ENCODE results near the gene B3GAT1. TPM values are rescaled to one million over a fixed set of nuclear protein-coding genes. Genes with fewer than 3 reads are reported as not detected.

The B3GAT1 gene
- total and polyA plus RNA-seq, 2 donors (not counting 1 experiment from before 2014, with no cell fraction given), result 0.06 TPM; not detected in 1

- Mint-ChIP-seq H3K27me3 (no peaks in the 10 kb centered on the region), H3K27ac (no peak overlapping the region), H3K4me3 (no peak overlapping the region), H3K4me1 (no peaks in the 10 kb centered on the region), H3K9me3 (ENCODE audit: insufficient read depth) (no peaks in the 10 kb centered on the region)
- intact Hi-C loops (cut with micrococcal nuclease), result no loop called here
- Histone ChIP-seq H3K9me3 (ENCODE audit: control extremely low read depth in 1 of 3, control insufficient read depth in 2 of 3, insufficient read depth in 1 of 3, low read length in 2 of 3) (peaks cover 0 to 36% (median 4%) of the 10 kb centered on the region in 3 donors), H3K27ac (ENCODE audit: low read length in 2 of 2) (no peak overlapping the region), H3K36me3 (replicated peaks in 1 of 2; ENCODE audit: control extremely low read depth in 1 of 2, control insufficient read depth in 1 of 2, extremely low read depth in 1 of 2, insufficient read depth in 2 of 2, low read length in 1 of 2) (no peaks in the 10 kb centered on the region), H3K4me2 (replicated peaks; ENCODE audit: low read depth, low read length, poor library complexity, severe bottlenecking) (no peak overlapping the region), H4K20me1 (ENCODE audit: control insufficient read depth, insufficient read depth, low read length, poor library complexity, severe bottlenecking) (no peaks in the 10 kb centered on the region), H3K27me3 (replicated peaks in 1 of 4; ENCODE audit: control extremely low read depth in 1 of 4, control insufficient read depth in 3 of 4, insufficient read depth in 4 of 4, low read length in 3 of 4) (no peaks in the 10 kb centered on the region), H2AFZ (ENCODE audit: insufficient read depth, low read depth, low read length, poor library complexity, severe bottlenecking) (no peak overlapping the region), H3K4me1 (ENCODE audit: control insufficient read depth in 2 of 2, insufficient read depth in 2 of 2, low read length in 2 of 2) (no peaks in the 10 kb centered on the region), H3K79me2 (ENCODE audit: control insufficient read depth, insufficient read depth, low read length) (no peaks in the 10 kb centered on the region), H3K9ac (ENCODE audit: low read length) (no peak overlapping the region), H3K4me3 (ENCODE audit: control extremely low read depth in 1 of 5, extremely low read depth in 1 of 5, insufficient read depth in 1 of 5, low read depth in 2 of 5, low read length in 4 of 5) (no peak overlapping the region)
- no peak for TF ChIP-seq CTCF (IDR thresholded peaks at IDR 0.05)
- POLR2A ChIA-PET, result no interaction called here
- ATAC-seq (ENCODE audit: low read depth), result no peak
- 77% methylated on average over 6 of the region's 6 CpGs for WGBS (ENCODE audit: insufficient coverage)
- CTCF ChIA-PET, result no interaction called here
- no peak for DNase-seq
Observed at GRCh38 chr11:134453441-134453840, 41.4 kb upstream of the B3GAT1 start.

DNA sequence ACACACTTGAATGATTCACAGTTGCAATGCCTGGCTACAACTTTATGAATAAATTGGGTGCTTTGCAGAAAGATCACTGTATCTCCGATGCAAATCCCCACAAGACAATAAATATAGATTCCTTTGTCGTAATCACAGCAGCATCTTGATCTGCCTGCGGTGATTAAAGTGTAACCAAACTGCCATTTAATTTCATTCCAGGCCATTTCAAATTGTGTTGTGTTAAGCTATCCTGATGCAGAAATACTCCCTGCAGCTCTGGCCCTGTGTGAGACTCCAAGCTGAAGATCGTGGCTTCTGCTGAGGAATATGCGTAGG, 40.8 kb upstream of the B3GAT1 start:
- Mint-ChIP-seq H3K27me3 (peaks cover 3% of the 10 kb centered on the region), H3K27ac (no peak overlapping the region), H3K4me3 (no peak overlapping the region), H3K9me3 (ENCODE audit: insufficient read depth) (no peaks in the 10 kb centered on the region), H3K4me1 (no peaks in the 10 kb centered on the region)
- intact Hi-C loops (cut with micrococcal nuclease), result no loop called here
- no peak for TF ChIP-seq CTCF (IDR thresholded peaks at IDR 0.05)
- no peak for TF ChIP-seq EZH2 (IDR thresholded peaks at IDR 0.05; ENCODE audit: borderline replicate concordance, insufficient read depth, low read depth, low read length, poor library complexity, severe bottlenecking)
- Histone ChIP-seq H3K27me3 (replicated peaks in 1 of 4; ENCODE audit: control extremely low read depth in 1 of 4, control insufficient read depth in 3 of 4, insufficient read depth in 4 of 4, low read length in 3 of 4) (no peaks in the 10 kb centered on the region), H3K79me2 (ENCODE audit: control insufficient read depth, insufficient read depth, low read length) (no peaks in the 10 kb centered on the region), H3K9me3 (ENCODE audit: control extremely low read depth in 1 of 3, control insufficient read depth in 2 of 3, insufficient read depth in 1 of 3, low read length in 2 of 3) (peaks cover 0 to 30% (median 0%) of the 10 kb centered on the region in 3 donors), H3K4me2 (replicated peaks; ENCODE audit: low read depth, low read length, poor library complexity, severe bottlenecking) (no peak overlapping the region), H3K4me1 (ENCODE audit: control insufficient read depth in 2 of 2, insufficient read depth in 2 of 2, low read length in 2 of 2) (no peaks in the 10 kb centered on the region), H3K4me3 (ENCODE audit: control extremely low read depth in 1 of 5, extremely low read depth in 1 of 5, insufficient read depth in 1 of 5, low read depth in 2 of 5, low read length in 4 of 5) (no peak overlapping the region), H3K36me3 (replicated peaks in 1 of 2; ENCODE audit: control extremely low read depth in 1 of 2, control insufficient read depth in 1 of 2, extremely low read depth in 1 of 2, insufficient read depth in 2 of 2, low read length in 1 of 2) (no peaks in the 10 kb centered on the region), H4K20me1 (ENCODE audit: control insufficient read depth, insufficient read depth, low read length, poor library complexity, severe bottlenecking) (no peaks in the 10 kb centered on the region), H2AFZ (ENCODE audit: insufficient read depth, low read depth, low read length, poor library complexity, severe bottlenecking) (no peak overlapping the region), H3K27ac (ENCODE audit: low read length in 2 of 2) (no peak overlapping the region), H3K9ac (ENCODE audit: low read length) (no peak overlapping the region)
- ChIA-PET CTCF (no interaction called here), POLR2A (no interaction called here)
- DNase-seq (no peak), ATAC-seq (ENCODE audit: low read depth) (no peak)
- 100% methylated on average over 1 of the region's 5 CpGs for WGBS (ENCODE audit: insufficient coverage)

Measured in B cell (primary cell).